ENCODE measurements around the gene BARX2. TPM values are rescaled to one million over a fixed set of nuclear protein-coding genes. Genes with fewer than 3 reads are reported as not detected.
A peak's percentile ranks its signal among the peaks of the same experiment; 100 is the strongest.
"Not testable (repeated sequence)": the region's sequence is repeated elsewhere in the genome, so short reads cannot be mapped to it uniquely, and the experiment has no call there.

The BARX2 gene
- total RNA-seq, 4 donors from 2014 or later, result 0.83 TPM; not detected in 3

DNA sequence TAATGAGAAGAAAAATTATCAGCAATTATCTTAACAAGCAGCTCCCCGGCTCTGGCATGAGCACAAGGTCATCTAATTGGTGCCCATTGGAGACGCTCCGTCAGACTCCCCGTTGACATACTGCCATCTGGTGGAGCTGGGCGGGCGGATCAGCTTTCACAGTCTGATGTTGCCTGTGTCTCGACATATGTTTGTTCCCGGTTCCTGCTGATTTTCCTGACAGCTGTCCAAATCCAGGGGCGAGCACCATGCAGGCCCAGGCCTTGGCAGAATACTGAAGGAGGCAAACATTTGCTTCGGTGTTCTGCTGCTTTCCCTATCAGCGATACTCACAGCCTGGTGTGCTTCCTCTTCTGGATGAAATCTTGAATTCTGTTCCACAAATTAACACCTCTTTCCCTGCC lies 43.8 kb upstream of the BARX2 start:
- TF ChIP-seq, protein P1, sequence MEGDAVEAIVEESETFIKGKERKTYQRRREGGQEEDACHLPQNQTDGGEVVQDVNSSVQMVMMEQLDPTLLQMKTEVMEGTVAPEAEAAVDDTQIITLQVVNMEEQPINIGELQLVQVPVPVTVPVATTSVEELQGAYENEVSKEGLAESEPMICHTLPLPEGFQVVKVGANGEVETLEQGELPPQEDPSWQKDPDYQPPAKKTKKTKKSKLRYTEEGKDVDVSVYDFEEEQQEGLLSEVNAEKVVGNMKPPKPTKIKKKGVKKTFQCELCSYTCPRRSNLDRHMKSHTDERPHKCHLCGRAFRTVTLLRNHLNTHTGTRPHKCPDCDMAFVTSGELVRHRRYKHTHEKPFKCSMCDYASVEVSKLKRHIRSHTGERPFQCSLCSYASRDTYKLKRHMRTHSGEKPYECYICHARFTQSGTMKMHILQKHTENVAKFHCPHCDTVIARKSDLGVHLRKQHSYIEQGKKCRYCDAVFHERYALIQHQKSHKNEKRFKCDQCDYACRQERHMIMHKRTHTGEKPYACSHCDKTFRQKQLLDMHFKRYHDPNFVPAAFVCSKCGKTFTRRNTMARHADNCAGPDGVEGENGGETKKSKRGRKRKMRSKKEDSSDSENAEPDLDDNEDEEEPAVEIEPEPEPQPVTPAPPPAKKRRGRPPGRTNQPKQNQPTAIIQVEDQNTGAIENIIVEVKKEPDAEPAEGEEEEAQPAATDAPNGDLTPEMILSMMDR (IDR thresholded peaks at IDR 0.05), result peak; percentile 84 to 90 (median 86)
- TF ChIP-seq POLR2A (IDR thresholded peaks at IDR 0.05), result no peak
- H3K4me3 ChIP-seq, result no peak overlapping the region
- intact Hi-C loops (cut with DNase I; ENCODE audit: low total_unique reads), result loop anchor here (5.0 kb wide), 1 partner anchor 215 kb away; no protein-coding TSS in a partner anchor
- no peaks in the 10 kb centered on the region for H3K27me3 ChIP-seq
- no peaks in the 10 kb centered on the region for H3K9me3 ChIP-seq
- H3K4me1 ChIP-seq, result no peaks in the 10 kb centered on the region
- H3K27ac ChIP-seq, result no peak overlapping the region
- peak; percentile 78 to 79 for DNase-seq
- no peaks in the 10 kb centered on the region for H3K36me3 ChIP-seq

DNA sequence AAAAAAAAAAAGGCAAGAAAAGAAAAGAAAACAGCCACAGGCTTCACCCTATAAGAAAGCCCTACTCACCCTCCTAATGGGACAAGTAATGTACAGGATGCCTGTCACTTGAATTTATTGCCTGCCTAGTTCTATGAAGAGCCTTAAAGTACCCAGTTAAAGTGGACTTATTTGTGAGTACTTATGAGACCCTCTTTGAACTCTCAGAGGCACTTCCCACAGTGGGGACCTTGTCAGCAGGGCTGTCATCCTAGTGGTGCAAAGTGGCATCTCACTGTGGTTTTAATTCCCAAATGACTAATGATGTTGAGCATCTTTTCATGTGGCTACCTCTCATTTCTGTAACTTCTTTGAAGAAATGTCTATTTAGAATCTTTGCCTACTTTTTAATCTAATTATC lies 41.8 kb upstream of the BARX2 start:
- DNase-seq, result no peak
- H3K36me3 ChIP-seq, result no peaks in the 10 kb centered on the region
- no peak overlapping the region for H3K4me3 ChIP-seq
- no peaks in the 10 kb centered on the region for H3K9me3 ChIP-seq
- TF ChIP-seq, protein P1 (IDR thresholded peaks at IDR 0.05), result no peak
- no peak for TF ChIP-seq POLR2A (IDR thresholded peaks at IDR 0.05)
- no peaks in the 10 kb centered on the region for H3K27me3 ChIP-seq
- intact Hi-C loops (cut with DNase I; ENCODE audit: low total_unique reads), result loop anchor here (5.0 kb wide), 1 partner anchor 217 kb away; no protein-coding TSS in a partner anchor
- no peak overlapping the region for H3K27ac ChIP-seq
- no peaks in the 10 kb centered on the region for H3K4me1 ChIP-seq

DNA sequence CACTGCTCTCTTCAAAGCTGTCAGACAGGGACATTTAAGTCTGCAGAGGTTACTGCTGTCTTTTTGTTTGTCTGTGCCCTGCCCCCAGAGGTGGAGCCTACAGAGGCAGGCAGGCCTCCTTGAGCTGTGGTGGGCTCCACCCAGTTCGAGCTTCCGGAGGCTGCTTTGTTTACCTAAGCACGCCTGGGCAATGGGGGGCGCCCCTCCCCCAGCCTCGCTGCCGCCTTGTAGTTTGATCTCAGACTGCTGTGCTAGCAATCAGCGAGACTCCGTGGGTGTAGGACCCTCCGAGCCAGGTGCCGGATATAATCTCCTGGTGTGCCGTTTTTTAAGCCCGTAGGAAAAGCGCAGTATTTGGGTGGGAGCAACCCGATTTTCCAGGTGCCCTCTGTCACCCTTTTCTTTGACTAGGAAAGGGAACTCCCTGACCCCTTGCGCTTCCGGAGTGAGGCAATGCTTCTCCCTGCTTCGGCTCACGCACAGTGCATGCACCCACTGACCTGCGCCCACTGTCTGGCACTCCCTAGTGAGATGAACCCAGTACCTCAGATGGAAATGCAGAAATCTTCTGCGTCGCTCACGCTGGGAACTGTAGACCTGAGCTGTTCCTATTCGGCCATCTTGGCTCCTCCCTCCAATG lies 31.2 kb upstream of the BARX2 start:
- H3K27me3 ChIP-seq; H3K36me3 ChIP-seq; H3K27ac ChIP-seq; H3K4me3 ChIP-seq; intact Hi-C loops (cut with DNase I; ENCODE audit: low total_unique reads); DNase-seq; H3K9me3 ChIP-seq; H3K4me1 ChIP-seq: not testable (repeated sequence)

GRCh38 chr11:129346916-129347315 lies 28.7 kb upstream of the BARX2 start:
- Histone ChIP-seq H3K4me3 (no peak overlapping the region), H3K27me3 (no peaks in the 10 kb centered on the region), H3K36me3 (no peaks in the 10 kb centered on the region), H3K9me3 (no peaks in the 10 kb centered on the region), H3K27ac (no peak overlapping the region), H3K4me1 (no peaks in the 10 kb centered on the region)
- intact Hi-C loops (cut with DNase I; ENCODE audit: low total_unique reads), result no loop called here
- TF ChIP-seq, protein P1 (IDR thresholded peaks at IDR 0.05), result no peak
- no peak for DNase-seq

DNA sequence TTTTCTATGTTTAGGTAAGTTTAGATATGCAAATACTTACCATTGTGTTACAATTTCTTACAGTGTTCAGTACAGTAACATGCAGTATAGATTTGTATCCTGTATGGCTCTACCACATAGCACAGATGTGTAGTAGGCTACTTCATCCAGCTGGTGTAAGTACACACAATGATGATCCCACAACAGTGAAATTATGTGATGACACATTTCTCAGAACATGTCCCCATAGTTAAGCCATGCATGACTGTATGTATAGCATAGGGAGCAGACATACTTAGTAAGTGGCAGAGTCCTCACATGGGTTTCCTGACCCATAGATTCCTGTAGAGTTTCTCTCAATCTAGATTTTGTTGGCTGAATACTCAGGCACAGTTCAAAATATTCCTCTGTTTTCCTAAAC lies 26.8 kb upstream of the BARX2 start:
- intact Hi-C loops (cut with DNase I; ENCODE audit: low total_unique reads), result no loop called here
- no peaks in the 10 kb centered on the region for H3K36me3 ChIP-seq
- no peaks in the 10 kb centered on the region for H3K4me1 ChIP-seq
- DNase-seq, result no peak
- H3K27ac ChIP-seq, result no peak overlapping the region
- H3K4me3 ChIP-seq, result no peak overlapping the region
- H3K27me3 ChIP-seq, result no peaks in the 10 kb centered on the region
- TF ChIP-seq, protein P1 (IDR thresholded peaks at IDR 0.05), result no peak
- no peak for TF ChIP-seq POLR2A (IDR thresholded peaks at IDR 0.05)
- no peaks in the 10 kb centered on the region for H3K9me3 ChIP-seq

DNA sequence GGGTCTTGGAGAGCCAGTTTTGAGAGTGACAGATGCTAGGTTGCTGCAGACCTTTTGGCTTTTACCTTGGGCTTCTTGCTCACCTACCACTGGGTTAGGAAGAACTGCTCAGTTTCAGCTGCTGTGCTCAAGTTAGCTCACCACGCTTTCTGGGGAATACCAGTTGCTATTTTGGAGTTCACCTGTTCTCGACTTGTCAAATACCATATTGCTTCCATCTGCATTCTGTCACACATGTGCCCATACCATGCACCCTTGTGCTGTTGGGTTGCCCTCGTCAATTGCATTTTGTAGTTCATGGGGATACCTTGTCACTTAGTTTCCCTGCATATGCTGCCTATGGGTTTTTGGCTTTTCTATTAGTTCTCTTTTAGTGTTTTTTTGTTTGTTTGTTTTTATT lies 23.0 kb upstream of the BARX2 start:
- DNase-seq, result no peak
- no peak overlapping the region for H3K4me3 ChIP-seq
- H3K9me3 ChIP-seq, result no peaks in the 10 kb centered on the region
- H3K36me3 ChIP-seq, result no peaks in the 10 kb centered on the region
- intact Hi-C loops (cut with DNase I; ENCODE audit: low total_unique reads), result no loop called here
- peaks cover 0 to 3% of the 10 kb centered on the region in 2 donors for H3K27me3 ChIP-seq
- no peak overlapping the region for H3K27ac ChIP-seq
- no peaks in the 10 kb centered on the region for H3K4me1 ChIP-seq
- TF ChIP-seq, protein P1 (IDR thresholded peaks at IDR 0.05), result no peak
- TF ChIP-seq POLR2A (IDR thresholded peaks at IDR 0.05), result no peak

Data from uterus (tissue), 4 donors.